HepG2 (cell line): ENCODE results near the gene ZIM2. TPM values are rescaled to one million over a fixed set of nuclear protein-coding genes. Genes with fewer than 3 reads are reported as not detected.

ENCODE experiments used
- AGO2 ChIP-seq: fragments of 200-400 bp; formaldehyde crosslinking; optimal IDR thresholded peaks from 2 replicates; pipeline ENCODE3; 2017; ENCODE audit warnings: mild to moderate bottlenecking, low read depth, low read length, moderate library complexity
- AKAP8 ChIP-seq: sonication (generic); formaldehyde crosslinking; IDR thresholded peaks from 2 replicates; pipeline ENCODE4 v1.5.1; 2020; ENCODE audit warnings: mild to moderate bottlenecking, missing genetic modification reagents
- HIVEP1 ChIP-seq: sonication (generic); formaldehyde crosslinking; IDR thresholded peaks from 2 replicates; pipeline ENCODE4 v1.4.0; 2020; ENCODE audit warnings: mild to moderate bottlenecking, missing genetic modification reagents
- KDM5A ChIP-seq: fragments of 200-600 bp; sonication (generic); IDR thresholded peaks from 2 replicates; pipeline ENCODE4 v1.7.0; 2018; ENCODE audit warnings: antibody characterized with exemption, mild to moderate bottlenecking, low read length, borderline replicate concordance
- POLR2AphosphoS5 ChIP-seq: IDR thresholded peaks from 2 replicates; pipeline ENCODE4 v1.6.1; 2012; ENCODE audit warnings: low read depth, low read length
- SALL2 ChIP-seq: sonication (generic); formaldehyde crosslinking; IDR thresholded peaks from 2 replicates; pipeline ENCODE4 v1.8.1; 2023; ENCODE audit warnings: mild to moderate bottlenecking, missing genetic modification reagents, inconsistent platforms
- TGIF2 ChIP-seq: IDR thresholded peaks from 2 replicates; pipeline ENCODE4 v1.6.1; 2016; ENCODE audit warnings: control low read depth, missing compliant biosample characterization
- ZNF230 ChIP-seq: sonication (generic); formaldehyde crosslinking; IDR thresholded peaks from 2 replicates; pipeline ENCODE4 v1.4.0; 2020; ENCODE audit warnings: mild to moderate bottlenecking, missing genetic modification reagents
- ZNF264 ChIP-seq: sonication (generic); formaldehyde crosslinking; IDR thresholded peaks from 2 replicates; pipeline ENCODE4 v1.4.0; 2020; ENCODE audit warnings: missing genetic modification reagents
- ZNF468 ChIP-seq: sonication (generic); formaldehyde crosslinking; IDR thresholded peaks from 2 replicates; pipeline ENCODE4 v1.8.0; 2022; ENCODE audit warnings: mild to moderate bottlenecking, moderate library complexity, missing genetic modification reagents
- ZNF839 ChIP-seq: sonication (generic); formaldehyde crosslinking; IDR thresholded peaks from 2 replicates; pipeline ENCODE4 v1.4.0; 2020; ENCODE audit warnings: missing genetic modification reagents, mild to moderate bottlenecking, borderline replicate concordance
- polyA plus RNA-seq, 8 experiments: library from polyadenylated mRNA; depleted of rRNA in 3 of 8; stranded (reverse) in 7 of 8; unstranded in 1 of 8; fragments of >200 nt; fragmentation: Illumina TruSeq in 4 of 8; extraction: Trizol in 4 of 8; gene quantifications; 2 replicates each; pipeline versions ENCODE4 v1.2.1 to v1.2.3, GENCODE V29; 2011 to 2016; ENCODE audit warnings: low read depth in 4 of 8, missing spikeins in 1 of 8, mixed read lengths in 1 of 8; ENCODE audit not compliant: insufficient read depth in 1 of 8
- total RNA-seq, 5 experiments: library from RNA; depleted of rRNA; stranded (reverse); fragments of >200 nt; fragmentation: Illumina TruSeq; extraction: Trizol; gene quantifications; 2 replicates each; pipeline ENCODE4 v1.2.3, GENCODE V29; 2016; ENCODE audit warnings: low read depth in 1 of 5
- TF ChIP-seq, protein P1 (sequence below): sonication (generic); formaldehyde crosslinking; IDR thresholded peaks from 2 replicates; pipeline ENCODE4 v1.4.0; 2020; ENCODE audit warnings: mild to moderate bottlenecking, low read depth, missing genetic modification reagents
- TF ChIP-seq, protein P2 (sequence below): IDR thresholded peaks from 2 replicates; pipeline ENCODE4 v1.6.1; 2012; ENCODE audit warnings: low read length, improper control_type of control experiment
- TF ChIP-seq, protein P3 (sequence below): IDR thresholded peaks from 2 replicates; pipeline ENCODE4 v1.6.1; 2016; ENCODE audit warnings: low read depth
- TF ChIP-seq, protein P4 (sequence below): IDR thresholded peaks from 2 replicates; pipeline ENCODE4 v1.6.1; 2016; ENCODE audit warnings: mild to moderate bottlenecking
- TF ChIP-seq, protein P5 (sequence below): sonication (generic); formaldehyde crosslinking; IDR thresholded peaks from 2 replicates; pipeline ENCODE4 v1.5.0; 2020; ENCODE audit warnings: missing genetic modification reagents
- TF ChIP-seq, protein P6 (sequence below): sonication (generic); formaldehyde crosslinking; IDR thresholded peaks from 2 replicates; pipeline ENCODE4 v1.8.1; 2023; ENCODE audit warnings: missing genetic modification reagents, inconsistent platforms, borderline replicate concordance

Gene ZIM2
- total and polyA plus RNA-seq, 2 of the 13 experiments (the other 11 are each of a cell fraction or from before 2014, with no cell fraction given): 7.2 to 10.3 TPM

DNA sequence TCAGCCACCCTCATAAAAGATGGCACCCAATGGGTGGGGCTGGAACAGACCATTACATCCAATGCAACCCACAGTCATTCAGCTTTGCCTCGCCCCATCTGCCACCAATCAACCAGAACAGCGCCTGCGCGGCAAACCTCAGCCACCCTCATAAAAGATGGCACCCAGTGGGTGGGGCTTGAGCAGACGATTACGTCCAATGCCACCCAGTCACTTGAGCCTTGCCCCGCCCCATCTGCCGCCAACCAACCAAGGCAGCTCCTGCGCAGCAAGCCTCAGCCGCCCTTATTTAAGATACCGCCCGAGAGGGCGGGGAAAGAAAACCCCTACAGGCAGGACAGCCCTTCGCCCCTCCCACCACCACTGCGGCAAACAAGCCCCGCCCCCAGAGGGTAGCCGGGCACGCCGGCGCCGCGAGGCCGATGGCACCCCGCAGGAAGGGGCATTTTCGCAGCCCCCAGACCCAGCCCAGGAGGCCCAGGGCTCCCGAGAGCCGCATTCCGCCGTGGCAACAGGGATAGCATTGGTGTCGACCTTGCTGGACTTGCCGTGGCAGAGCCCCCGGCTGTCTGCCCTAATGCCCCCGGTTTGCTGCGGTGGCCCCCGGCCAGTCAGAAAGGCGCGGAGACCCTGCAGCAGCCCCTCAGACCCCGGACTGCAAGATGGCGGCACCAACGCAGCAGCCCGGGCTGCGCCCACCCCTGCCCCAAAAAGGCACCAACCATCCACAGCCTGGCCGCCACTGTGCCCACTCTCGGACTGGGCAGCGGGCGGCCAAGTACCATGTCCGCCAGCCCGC is 675 bp downstream of the ZIM2 start (continued):
- TF ChIP-seq POLR2AphosphoS5 (0 out of 2 replicates have a peak, but pooled peaks have one; percentile 5), ZNF468 (CRISPR knock-in tag) (peak; percentile 44; the same call in 1 of the 2 replicates), TGIF2 (CRISPR knock-in tag) (no peak), HIVEP1 (CRISPR knock-in tag) (peak; percentile 17; the same call in 1 of the 2 replicates), KDM5A (0 out of 2 replicates have a peak, but pooled peaks have one; percentile 31), AKAP8 (CRISPR knock-in tag) (peak; percentile 18), SALL2 (CRISPR knock-in tag) (0 out of 2 replicates have a peak, but pooled peaks have one; percentile 14), ZNF839 (CRISPR knock-in tag) (no peak), ZNF264 (CRISPR knock-in tag) (0 out of 2 replicates have a peak, but pooled peaks have one; percentile 26), ZNF230 (0 out of 2 replicates have a peak, but pooled peaks have one; percentile 54), AGO2 (peak; percentile 99)
- TF ChIP-seq, protein P1, sequence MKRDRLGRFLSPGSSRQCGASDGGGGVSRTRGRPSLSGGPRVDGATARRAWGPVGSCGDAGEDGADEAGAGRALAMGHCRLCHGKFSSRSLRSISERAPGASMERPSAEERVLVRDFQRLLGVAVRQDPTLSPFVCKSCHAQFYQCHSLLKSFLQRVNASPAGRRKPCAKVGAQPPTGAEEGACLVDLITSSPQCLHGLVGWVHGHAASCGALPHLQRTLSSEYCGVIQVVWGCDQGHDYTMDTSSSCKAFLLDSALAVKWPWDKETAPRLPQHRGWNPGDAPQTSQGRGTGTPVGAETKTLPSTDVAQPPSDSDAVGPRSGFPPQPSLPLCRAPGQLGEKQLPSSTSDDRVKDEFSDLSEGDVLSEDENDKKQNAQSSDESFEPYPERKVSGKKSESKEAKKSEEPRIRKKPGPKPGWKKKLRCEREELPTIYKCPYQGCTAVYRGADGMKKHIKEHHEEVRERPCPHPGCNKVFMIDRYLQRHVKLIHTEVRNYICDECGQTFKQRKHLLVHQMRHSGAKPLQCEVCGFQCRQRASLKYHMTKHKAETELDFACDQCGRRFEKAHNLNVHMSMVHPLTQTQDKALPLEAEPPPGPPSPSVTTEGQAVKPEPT (CRISPR knock-in tag): 0 out of 2 replicates have a peak, but pooled peaks have one; percentile 34
- TF ChIP-seq, protein P2, sequence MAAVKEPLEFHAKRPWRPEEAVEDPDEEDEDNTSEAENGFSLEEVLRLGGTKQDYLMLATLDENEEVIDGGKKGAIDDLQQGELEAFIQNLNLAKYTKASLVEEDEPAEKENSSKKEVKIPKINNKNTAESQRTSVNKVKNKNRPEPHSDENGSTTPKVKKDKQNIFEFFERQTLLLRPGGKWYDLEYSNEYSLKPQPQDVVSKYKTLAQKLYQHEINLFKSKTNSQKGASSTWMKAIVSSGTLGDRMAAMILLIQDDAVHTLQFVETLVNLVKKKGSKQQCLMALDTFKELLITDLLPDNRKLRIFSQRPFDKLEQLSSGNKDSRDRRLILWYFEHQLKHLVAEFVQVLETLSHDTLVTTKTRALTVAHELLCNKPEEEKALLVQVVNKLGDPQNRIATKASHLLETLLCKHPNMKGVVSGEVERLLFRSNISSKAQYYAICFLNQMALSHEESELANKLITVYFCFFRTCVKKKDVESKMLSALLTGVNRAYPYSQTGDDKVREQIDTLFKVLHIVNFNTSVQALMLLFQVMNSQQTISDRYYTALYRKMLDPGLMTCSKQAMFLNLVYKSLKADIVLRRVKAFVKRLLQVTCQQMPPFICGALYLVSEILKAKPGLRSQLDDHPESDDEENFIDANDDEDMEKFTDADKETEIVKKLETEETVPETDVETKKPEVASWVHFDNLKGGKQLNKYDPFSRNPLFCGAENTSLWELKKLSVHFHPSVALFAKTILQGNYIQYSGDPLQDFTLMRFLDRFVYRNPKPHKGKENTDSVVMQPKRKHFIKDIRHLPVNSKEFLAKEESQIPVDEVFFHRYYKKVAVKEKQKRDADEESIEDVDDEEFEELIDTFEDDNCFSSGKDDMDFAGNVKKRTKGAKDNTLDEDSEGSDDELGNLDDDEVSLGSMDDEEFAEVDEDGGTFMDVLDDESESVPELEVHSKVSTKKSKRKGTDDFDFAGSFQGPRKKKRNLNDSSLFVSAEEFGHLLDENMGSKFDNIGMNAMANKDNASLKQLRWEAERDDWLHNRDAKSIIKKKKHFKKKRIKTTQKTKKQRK: no peak
- TF ChIP-seq, protein P3, sequence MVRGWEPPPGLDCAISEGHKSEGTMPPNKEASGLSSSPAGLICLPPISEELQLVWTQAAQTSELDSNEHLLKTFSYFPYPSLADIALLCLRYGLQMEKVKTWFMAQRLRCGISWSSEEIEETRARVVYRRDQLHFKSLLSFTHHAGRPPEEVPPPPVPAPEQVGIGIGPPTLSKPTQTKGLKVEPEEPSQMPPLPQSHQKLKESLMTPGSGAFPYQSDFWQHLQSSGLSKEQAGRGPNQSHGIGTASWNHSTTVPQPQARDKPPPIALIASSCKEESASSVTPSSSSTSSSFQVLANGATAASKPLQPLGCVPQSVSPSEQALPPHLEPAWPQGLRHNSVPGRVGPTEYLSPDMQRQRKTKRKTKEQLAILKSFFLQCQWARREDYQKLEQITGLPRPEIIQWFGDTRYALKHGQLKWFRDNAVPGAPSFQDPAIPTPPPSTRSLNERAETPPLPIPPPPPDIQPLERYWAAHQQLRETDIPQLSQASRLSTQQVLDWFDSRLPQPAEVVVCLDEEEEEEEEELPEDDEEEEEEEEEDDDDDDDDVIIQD (CRISPR knock-in tag): no peak
- TF ChIP-seq, protein P4, sequence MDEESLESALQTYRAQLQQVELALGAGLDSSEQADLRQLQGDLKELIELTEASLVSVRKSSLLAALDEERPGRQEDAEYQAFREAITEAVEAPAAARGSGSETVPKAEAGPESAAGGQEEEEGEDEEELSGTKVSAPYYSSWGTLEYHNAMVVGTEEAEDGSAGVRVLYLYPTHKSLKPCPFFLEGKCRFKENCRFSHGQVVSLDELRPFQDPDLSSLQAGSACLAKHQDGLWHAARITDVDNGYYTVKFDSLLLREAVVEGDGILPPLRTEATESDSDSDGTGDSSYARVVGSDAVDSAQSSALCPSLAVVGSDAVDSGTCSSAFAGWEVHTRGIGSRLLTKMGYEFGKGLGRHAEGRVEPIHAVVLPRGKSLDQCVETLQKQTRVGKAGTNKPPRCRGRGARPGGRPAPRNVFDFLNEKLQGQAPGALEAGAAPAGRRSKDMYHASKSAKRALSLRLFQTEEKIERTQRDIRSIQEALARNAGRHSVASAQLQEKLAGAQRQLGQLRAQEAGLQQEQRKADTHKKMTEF (CRISPR knock-in tag): peak; percentile 35; the same call in 1 of the 2 replicates
- TF ChIP-seq, protein P5, sequence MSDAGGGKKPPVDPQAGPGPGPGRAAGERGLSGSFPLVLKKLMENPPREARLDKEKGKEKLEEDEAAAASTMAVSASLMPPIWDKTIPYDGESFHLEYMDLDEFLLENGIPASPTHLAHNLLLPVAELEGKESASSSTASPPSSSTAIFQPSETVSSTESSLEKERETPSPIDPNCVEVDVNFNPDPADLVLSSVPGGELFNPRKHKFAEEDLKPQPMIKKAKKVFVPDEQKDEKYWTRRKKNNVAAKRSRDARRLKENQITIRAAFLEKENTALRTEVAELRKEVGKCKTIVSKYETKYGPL: no peak
- TF ChIP-seq, protein P6, sequence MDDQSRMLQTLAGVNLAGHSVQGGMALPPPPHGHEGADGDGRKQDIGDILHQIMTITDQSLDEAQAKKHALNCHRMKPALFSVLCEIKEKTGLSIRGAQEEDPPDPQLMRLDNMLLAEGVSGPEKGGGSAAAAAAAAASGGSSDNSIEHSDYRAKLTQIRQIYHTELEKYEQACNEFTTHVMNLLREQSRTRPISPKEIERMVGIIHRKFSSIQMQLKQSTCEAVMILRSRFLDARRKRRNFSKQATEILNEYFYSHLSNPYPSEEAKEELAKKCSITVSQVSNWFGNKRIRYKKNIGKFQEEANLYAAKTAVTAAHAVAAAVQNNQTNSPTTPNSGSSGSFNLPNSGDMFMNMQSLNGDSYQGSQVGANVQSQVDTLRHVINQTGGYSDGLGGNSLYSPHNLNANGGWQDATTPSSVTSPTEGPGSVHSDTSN (CRISPR knock-in tag): 0 out of 2 replicates have a peak, but pooled peaks have one; percentile 42
